NB4 (cell line): ENCODE data around the gene SMIM1.
"Not testable (repeated sequence)": the region's sequence is repeated elsewhere in the genome, so short reads cannot be mapped to it uniquely, and the experiment has no call there.

Experiments
- CTCF ChIP-seq: IDR thresholded peaks from one replicate; pipeline ENCODE4 v1.5.1; 2012; ENCODE audit warnings: low read depth, low read length
- POLR2A ChIP-seq: IDR thresholded peaks from 2 replicates; pipeline ENCODE4 v1.6.1; 2011; ENCODE audit warnings: mild to moderate bottlenecking; ENCODE audit not compliant: insufficient read length; ENCODE audit errors: extremely low read depth

GRCh38 chr1:3810149-3810761 is 37.7 kb downstream of the SMIM1 start:
- TF ChIP-seq CTCF, POLR2A: not testable (repeated sequence)
